GM19324 (cell line): ENCODE data around the gene NELFA.

ENCODE experiments used
- ATAC-seq: cut with Tn5 transposase; IDR thresholded peaks from one replicate; pipeline ENCODE4 v1.9.1; 2021; ENCODE audit warnings: mild to moderate bottlenecking, moderate library complexity; ENCODE audit not compliant: unreplicated experiment, low FRiP score

Gene NELFA

GRCh38 chr4:1948232-1948631 lies 60.5 kb downstream of the NELFA start:
- ATAC-seq: no peak

DNA sequence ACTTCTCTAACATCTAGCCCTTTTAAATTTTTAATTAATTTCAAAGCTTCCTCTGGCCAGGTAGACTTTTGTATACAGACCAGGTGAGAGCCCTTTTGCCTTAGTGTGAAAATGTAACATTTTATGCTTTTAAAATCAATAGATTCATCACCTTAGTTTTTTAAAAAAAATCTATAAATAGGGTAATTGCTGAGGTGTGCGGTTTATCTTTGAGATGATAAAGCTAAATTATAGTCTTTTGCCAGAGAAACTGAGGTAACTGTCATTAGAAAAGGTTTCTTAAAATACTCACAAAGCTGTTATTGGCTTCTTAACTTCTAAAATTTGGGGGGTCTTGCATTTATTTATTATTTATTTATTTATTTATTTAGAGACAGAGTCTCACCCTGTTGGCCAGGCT lies 62.9 kb downstream of the NELFA start:
- no peak for ATAC-seq

- ATAC-seq: no peak
These were observed 63.5 kb downstream of the NELFA start for GRCh38 chr4:1945124-1945895.

- ATAC-seq: no peak
These were observed 64.8 kb downstream of the NELFA start for GRCh38 chr4:1943928-1944327.

DNA sequence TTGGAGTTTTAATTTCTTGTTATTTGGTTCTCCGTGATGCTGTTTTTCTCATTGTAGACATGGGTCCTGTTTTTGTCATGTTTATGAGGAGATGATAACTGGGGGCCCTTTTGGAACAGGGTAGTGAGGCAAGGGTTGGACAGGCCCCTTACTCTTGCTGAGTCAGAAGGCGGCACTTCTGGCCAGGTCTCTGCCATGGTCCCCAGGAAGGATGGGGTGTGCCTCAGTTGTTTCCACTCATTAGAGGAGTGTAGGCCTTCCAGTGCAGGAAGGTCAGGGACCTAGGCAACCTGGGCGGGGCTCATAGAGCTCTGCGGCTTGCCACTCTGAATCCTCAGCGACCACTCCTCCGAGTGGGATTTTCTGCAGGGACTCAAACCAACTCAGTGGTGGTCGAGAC lies 68.2 kb downstream of the NELFA start:
- ATAC-seq: no peak

DNA sequence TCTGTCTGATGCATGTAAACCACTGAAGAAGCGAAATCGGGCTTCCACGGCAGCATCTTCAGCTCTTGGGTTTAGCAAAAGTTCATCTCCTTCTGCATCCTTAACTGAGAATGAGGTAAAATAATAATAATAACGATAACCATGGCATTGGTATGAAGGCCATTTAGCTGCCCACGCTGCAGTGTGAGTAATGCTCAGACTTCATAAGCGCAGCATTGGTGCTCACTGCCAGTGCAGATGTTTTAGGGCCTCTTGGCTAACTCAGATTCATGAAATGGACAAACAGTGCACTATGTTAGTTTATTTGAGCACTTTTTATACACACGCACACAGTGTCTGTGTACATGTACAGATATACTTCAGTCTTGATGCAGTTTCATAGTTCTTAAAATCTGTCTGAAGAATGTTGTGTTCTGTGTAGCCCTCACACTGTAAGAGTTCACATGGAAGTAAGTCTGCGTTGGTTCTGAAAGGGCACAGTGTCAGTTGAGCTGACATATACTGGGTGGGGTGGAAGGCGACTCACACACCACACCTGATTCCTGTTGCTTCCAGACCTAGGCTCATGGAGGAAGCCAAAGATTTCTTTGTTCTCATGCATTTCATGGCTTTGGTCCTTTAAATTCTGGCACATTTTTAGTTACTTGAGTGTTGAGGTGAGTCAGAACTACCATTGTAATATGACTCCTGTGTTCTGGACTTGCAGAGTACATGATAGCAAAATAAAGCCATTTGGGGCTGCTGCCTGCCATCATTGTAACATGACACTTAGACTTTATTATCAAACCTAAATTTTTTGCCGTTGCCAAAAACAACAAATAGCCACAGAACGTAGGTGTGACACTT lies 68.9 kb downstream of the NELFA start:
- ATAC-seq: no peak

DNA sequence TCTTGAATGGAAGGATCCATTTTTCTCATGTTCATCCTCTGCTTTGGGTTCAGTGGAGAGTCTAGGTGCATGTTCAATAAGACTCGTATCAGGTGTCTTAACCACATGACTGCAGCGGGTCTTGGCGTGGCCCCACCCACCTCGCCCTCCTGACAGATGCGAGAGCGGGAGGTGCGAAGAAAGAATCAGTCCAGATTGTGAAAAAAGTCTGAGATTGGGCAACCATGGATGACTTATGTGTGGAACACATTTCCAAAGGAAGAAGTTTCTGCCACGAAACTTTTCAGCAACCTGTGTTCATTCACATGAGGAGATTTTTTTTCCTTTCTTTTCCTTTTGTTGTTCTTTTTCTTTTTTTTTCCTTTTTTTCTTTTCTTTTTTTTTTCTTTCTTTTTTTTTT lies 70.7 kb downstream of the NELFA start:
- ATAC-seq: no peak

DNA sequence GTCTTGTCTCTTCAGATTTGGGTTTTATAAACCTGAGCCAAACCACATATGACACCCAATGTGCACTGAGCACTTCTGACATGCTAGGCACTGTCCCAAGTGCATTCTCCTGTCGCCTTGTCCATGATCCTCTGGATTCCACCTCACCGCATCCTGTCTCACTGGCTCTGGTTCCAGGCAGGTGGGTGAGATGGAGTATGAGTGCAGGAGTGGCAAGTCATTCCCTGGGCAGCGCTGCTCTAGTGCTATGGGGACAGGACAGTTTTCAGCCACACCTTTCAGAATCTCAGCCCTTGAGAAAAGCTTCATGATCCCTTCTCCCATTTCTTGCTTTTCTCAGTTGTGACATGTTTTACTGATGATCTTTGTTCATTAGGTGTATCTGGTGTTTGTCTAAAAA lies 71.2 kb downstream of the NELFA start:
- no peak for ATAC-seq

DNA sequence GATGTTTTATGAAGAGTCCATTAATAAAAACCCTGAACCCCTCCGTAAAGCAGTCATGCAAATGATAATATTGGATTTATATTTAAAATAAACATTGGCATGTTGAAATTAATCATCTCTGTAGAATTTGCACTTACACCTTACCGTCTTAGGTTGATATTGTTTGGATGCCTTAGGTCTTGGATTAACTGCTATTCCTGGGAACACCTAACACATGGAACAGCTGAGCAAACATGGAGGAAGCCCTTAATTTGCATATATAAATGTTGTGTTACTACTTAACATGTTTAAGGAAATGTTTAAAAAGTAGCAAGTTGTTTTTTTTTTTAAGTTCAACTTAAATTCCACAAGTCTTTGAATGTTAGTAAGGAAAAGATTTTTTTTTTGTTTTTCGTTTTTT lies 75.1 kb downstream of the NELFA start:
- ATAC-seq: no peak

DNA sequence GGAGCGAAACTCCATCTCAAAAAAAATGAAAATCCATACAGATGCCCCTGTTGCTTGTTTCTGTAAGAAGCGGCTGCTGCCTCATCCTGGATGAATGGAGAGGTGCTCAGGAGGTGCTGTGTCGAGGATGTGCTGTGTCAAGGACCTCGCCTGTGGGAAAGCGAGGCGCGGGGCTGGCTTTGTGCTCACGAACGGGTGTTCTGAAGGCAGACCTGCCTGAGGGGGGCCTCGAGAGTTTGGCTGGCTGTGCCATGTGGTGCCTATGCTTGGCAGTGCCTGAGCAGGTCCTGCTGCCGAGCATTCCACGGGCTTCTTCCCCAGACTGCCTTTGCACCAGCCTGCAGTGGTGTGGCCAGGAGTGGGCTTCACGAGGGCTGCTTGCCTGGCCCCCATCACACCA lies 76.0 kb downstream of the NELFA start:
- ATAC-seq: no peak
